GM20000 (cell line): Measurements from ENCODE around the gene GLRA3.
A peak's percentile ranks its signal among the peaks of the same experiment; 100 is the strongest.
"Not testable (repeated sequence)": the region's sequence is repeated elsewhere in the genome, so short reads cannot be mapped to it uniquely, and the experiment has no call there.

Source experiments
- DNase-seq: peaks from one replicate; pipeline ENCODE4 v3.0.0; 2012; ENCODE audit warnings: low spot score
- TF ChIP-seq, protein P1 (sequence below): IDR thresholded peaks from 2 replicates; pipeline ENCODE4 v1.5.1; 2012; ENCODE audit warnings: mild to moderate bottlenecking, control low read depth; ENCODE audit errors: extremely low read depth, missing control alignments

GLRA3 gene

DNA sequence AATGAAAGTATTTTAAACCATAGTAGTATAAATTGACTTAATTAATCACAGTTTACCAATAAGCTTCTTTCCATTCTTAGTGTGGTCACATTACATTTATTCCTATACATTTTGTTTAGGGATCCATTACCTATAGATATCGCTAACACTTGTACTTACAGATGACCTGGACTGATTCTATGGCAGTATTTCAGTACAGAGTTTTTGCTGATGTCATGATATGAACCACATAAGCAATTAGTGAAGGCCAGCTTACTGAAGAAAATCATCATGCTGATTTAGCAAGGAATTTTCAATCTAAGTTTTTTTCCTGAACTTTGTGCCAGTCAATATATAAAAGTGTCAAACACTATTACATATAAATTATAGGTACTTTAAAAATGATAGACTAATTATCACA, 193.3 kb downstream of the GLRA3 start:
- TF ChIP-seq, protein P1, sequence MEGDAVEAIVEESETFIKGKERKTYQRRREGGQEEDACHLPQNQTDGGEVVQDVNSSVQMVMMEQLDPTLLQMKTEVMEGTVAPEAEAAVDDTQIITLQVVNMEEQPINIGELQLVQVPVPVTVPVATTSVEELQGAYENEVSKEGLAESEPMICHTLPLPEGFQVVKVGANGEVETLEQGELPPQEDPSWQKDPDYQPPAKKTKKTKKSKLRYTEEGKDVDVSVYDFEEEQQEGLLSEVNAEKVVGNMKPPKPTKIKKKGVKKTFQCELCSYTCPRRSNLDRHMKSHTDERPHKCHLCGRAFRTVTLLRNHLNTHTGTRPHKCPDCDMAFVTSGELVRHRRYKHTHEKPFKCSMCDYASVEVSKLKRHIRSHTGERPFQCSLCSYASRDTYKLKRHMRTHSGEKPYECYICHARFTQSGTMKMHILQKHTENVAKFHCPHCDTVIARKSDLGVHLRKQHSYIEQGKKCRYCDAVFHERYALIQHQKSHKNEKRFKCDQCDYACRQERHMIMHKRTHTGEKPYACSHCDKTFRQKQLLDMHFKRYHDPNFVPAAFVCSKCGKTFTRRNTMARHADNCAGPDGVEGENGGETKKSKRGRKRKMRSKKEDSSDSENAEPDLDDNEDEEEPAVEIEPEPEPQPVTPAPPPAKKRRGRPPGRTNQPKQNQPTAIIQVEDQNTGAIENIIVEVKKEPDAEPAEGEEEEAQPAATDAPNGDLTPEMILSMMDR = no peak
- no peak for DNase-seq

DNA sequence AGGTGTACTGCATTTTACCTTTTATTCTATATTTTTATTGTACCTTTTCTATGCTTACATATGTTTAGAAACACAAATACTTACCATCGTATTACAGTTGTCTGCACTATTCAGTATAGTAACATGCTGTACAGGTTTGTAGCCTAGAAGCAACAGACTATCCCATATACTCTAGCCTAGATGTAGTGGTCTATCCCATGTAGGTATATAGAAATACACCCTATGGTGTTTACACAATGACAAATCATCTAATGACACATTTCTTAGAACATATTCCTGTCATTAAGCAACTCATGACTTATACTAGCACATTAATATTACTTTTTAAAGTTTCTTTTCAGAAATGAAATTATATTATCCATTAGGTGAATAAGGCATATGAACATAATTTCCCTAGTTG, 195.6 kb downstream of the GLRA3 start:
- no peak for DNase-seq
- TF ChIP-seq, protein P1 = no peak

DNA sequence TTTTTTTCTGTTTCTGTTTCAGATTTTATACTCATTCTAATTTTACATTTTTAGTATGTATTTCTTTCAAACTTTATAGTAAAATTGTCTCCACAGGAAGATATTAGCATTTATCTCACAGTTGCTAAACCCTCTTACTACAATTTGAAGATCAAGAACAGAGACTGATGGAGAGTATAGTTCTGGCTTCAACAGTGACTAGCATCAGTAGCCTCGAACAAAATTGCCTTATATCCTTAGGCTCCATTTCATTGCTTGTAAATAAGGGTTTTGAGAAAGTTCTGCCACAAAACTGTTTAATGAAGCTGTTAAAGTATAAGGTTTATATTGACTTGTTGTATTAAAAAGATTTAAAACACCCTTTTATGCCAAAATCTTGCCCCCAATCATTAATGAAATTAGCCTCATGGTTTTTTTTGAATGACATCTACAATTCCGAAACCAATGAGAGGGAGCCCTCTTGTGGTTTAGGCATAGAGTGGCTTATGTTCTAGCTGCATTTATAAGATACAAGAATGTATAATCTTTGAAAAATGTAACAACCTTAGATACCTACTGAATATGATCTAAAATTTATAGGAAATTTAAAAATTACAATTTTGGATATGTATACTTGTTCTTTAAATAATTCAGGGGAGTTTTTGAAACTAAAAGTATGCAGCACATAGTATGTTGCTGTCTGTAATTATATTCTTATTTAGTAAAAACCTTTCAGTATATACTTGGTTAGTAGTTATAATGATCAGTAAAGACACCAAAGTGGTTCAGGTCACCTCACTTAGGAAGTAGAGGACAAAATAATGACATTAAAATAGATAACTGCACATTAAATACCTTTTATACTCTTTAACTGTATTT, 196.9 kb downstream of the GLRA3 start:
- peak; percentile 34 for DNase-seq
- TF ChIP-seq, protein P1 = peak; percentile 62

DNA sequence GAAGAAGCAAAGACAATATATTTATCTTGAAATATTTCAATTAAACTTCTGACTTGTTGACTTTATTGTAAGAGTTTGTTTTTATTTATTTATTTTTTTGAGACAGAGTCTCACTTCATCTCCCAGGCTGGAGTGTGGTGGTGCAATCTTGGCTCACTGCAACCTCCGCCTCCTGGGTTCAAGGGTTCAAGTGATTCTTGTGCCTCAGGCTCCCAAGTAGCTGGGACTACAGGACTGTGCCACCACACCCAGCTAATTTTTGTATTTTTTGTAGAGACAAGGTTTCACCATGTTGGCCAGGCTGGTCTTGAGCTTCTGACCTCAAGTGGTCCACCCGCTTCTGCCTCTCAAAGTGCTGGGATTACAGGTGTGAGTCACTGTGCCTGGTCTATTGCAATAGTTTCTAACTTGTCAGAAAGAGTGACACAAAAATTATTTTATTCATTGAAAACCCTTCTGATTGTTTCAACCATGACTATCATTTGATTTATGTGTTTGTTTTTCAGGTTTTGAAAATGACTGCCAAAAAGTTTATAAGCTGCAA, 199.1 kb downstream of the GLRA3 start:
- DNase-seq = not testable (repeated sequence)

DNA sequence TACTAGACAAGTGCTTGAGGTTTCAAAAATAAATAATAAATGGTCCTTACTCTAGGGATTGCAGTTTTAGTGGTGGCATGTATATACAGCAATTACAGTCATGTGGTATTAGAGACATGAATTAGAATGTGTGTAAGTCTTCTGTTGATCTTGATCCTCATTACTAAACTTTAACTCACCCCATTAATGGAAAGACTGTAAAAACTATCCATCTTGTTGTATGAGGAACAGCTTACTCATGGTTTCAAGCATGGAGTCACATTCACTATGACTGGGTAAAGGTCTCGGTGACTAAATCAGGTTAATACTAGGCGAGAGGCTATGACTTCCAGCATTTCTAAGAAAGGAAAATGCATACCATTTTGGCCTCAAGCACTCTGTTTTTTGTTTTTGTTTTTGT, 199.8 kb downstream of the GLRA3 start:
- TF ChIP-seq, protein P1 = no peak
- DNase-seq = no peak

DNA sequence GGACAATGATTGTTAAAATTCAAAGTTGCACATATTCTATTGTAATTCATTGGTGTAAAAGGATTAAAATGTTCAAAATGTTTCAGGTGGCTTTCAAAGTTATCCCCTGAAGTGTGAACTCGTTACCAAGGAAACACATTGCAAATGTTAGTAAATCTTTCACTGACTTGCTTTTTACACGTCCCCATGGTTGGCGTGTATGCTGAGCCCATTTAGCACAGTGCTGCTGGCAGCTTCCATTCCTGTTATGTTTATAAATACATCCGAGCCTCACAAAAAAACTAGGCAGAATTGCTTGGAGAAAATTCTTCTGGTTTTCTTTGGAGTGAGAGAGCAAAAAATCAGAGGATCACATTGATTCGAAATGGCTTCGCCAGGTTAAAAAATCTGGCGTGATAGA, 200.9 kb downstream of the GLRA3 start:
- DNase-seq = no peak
- TF ChIP-seq, protein P1 = no peak

DNA sequence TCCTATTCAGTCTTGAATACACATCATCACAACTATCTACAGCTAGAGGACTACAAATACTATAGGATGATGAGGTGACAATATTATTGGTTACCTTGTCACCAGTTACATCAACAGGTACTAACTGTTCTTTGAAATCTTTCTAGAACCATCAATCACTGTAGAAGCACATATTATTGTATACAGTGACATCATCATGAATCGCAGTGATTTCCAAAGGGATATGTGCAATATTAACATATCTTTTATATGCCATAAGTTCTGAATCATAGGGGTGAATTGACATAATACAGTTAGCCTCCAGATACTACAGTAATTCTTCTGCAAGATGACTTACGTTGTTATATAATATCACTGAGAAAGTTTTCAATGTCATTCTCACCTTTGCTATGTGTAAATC, 201.6 kb downstream of the GLRA3 start:
- TF ChIP-seq, protein P1 = no peak
- DNase-seq = no peak
